Neural crest cell (in vitro differentiated cells): Measurements from ENCODE around the gene DRC3. TPM values are rescaled to one million over a fixed set of nuclear protein-coding genes. Genes with fewer than 3 reads are reported as not detected.

Experiments
- DNase-seq: peaks from one replicate; pipeline ENCODE4 v3.0.0; 2021; ENCODE audit warnings: low read depth, mixed read lengths, low spot score
- H3K27ac Mint-ChIP-seq: one replicate; pipeline ENCODE4 v1.8.0; 2021; ENCODE audit warnings: mild to moderate bottlenecking, mixed read lengths; ENCODE audit not compliant: unreplicated experiment
- H3K27me3 Mint-ChIP-seq: 2 replicates; pipeline ENCODE4 v1.8.0; 2021; ENCODE audit warnings: low read depth, mild to moderate bottlenecking, mixed read lengths
- H3K36me3 Mint-ChIP-seq: 2 replicates; pipeline ENCODE4 v1.8.0; 2021; ENCODE audit warnings: low read depth, mild to moderate bottlenecking, mixed read lengths
- H3K4me1 Mint-ChIP-seq: 2 replicates; pipeline ENCODE4 v1.8.0; 2021; ENCODE audit warnings: mixed read lengths
- H3K4me3 Mint-ChIP-seq: one replicate; pipeline ENCODE4 v1.8.0; 2021; ENCODE audit warnings: mild to moderate bottlenecking, mixed read lengths
- H3K9me3 Mint-ChIP-seq: 2 replicates; pipeline ENCODE4 v1.8.0; 2021; ENCODE audit warnings: mixed read lengths
- total RNA-seq: library from RNA; stranded (reverse); gene quantifications from 2 replicates; pipeline ENCODE4 v1.2.1, GENCODE V29; 2021
- TF ChIP-seq, protein P1 (sequence below): fragments of 200-600 bp; sonication (generic); conservative IDR thresholded peaks from 2 replicates; pipeline ENCODE4 v1.5.0; 2021; ENCODE audit warnings: antibody characterized with exemption, mild to moderate bottlenecking

Gene DRC3
- total RNA-seq, 1 donor from 2014 or later, result 0.61 TPM

DNA sequence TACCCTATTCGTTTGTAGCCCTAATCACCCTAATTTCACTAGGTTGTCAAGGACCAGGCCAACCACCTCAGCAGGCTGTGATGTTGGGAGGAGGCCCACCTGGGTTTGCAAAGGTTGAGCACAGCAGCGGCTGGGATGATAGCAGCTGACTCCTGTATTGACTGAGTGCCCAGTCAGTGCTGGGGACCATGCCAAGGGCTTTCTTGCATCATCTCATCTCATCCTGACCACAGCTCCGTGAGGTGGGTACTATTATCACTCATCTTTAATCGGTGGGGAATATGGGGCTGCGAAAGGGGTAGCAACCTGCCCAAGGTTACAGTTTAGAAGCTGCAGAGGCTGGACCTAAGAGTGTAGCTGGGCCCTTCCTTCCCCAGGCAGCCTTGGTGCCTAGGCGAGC, 54.6 kb downstream of the DRC3 start:
- peaks cover 16% of the 10 kb centered on the region for H3K4me1 Mint-ChIP-seq
- no peak for DNase-seq

DNA sequence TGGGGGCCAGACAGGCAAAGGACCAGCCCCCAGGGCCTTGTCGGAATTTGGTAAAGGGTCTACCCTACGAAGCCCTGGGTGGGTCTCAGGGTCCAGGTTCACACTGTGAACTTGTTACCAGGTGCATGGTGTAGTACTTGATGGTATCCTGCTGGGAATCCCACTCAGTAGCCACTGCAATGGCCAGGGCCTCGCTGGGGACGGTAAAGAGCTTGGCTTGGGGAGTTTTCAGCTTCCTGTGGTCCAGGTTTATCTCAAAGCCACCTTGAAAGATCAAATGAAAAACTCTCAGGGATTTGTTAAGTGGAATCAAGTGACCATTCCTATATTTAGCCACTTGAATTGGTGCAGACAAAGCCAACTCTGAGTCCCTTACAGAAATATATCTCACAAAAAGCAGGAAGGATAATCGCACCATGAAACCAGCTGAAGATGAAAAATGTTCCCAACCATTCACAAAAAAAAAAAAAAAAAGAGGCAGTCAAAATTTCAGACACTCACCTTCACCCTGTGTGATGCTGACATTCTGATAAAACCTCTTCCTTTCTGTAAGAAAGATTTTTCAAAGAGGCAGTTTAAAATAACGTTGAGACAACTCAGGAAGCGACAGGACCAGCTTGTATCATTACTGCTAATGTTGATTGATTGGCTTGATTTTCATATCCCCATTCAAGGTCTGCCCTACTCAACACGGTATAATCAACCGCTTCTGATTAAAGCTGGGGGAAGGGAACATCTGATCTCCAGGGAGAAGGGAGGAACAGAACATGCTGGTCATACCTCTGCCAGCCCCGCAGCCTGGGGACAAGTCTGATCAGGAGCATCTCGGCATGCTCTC, 55.7 kb downstream of the DRC3 start:
- peaks cover 17% of the 10 kb centered on the region for H3K4me1 Mint-ChIP-seq
- TF ChIP-seq, protein P1, sequence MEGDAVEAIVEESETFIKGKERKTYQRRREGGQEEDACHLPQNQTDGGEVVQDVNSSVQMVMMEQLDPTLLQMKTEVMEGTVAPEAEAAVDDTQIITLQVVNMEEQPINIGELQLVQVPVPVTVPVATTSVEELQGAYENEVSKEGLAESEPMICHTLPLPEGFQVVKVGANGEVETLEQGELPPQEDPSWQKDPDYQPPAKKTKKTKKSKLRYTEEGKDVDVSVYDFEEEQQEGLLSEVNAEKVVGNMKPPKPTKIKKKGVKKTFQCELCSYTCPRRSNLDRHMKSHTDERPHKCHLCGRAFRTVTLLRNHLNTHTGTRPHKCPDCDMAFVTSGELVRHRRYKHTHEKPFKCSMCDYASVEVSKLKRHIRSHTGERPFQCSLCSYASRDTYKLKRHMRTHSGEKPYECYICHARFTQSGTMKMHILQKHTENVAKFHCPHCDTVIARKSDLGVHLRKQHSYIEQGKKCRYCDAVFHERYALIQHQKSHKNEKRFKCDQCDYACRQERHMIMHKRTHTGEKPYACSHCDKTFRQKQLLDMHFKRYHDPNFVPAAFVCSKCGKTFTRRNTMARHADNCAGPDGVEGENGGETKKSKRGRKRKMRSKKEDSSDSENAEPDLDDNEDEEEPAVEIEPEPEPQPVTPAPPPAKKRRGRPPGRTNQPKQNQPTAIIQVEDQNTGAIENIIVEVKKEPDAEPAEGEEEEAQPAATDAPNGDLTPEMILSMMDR, result no peak
- no peaks in the 10 kb centered on the region for H3K36me3 Mint-ChIP-seq

More for the DNA sequence above, 54.6 kb downstream of the DRC3 start:
- TF ChIP-seq, protein P1, result no peak
- H3K27me3 Mint-ChIP-seq, result no peaks in the 10 kb centered on the region
- no peaks in the 10 kb centered on the region for H3K36me3 Mint-ChIP-seq
- H3K9me3 Mint-ChIP-seq, result no peaks in the 10 kb centered on the region
- H3K4me3 Mint-ChIP-seq, result no peak overlapping the region
- H3K27ac Mint-ChIP-seq, result no peak overlapping the region

DNA sequence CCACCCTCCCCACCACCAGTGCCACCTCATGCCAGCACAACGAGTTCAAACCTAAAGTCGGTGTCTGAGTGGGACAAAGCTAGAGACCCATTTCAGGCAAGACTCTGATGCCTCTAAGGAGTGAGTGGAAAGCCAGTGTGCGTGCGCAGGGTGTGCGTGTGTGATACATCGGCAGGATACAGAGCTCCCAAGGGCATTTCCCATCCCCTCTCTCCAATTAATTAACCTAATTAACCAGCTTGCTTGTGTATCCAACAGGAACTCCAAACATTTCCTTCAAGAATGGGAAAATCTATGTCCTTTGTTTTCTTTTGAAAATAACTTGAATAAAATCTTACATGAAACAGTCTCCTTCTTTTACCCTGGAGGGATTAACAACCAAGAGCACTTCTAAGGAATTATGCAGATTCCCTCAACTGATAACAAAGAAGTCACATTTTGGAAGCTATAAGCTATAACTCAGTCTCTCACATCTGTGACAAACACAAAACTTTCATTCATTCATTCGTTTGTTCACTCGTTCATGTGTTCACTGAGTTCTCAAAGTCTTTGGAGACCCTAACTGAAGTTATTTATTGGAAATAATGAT, 56.4 kb downstream of the DRC3 start:
- no peak for DNase-seq
- no peak overlapping the region for H3K27ac Mint-ChIP-seq
- no peaks in the 10 kb centered on the region for H3K27me3 Mint-ChIP-seq
- no peaks in the 10 kb centered on the region for H3K36me3 Mint-ChIP-seq
- no peak overlapping the region for H3K4me3 Mint-ChIP-seq
- no peaks in the 10 kb centered on the region for H3K9me3 Mint-ChIP-seq
- H3K4me1 Mint-ChIP-seq, result peaks cover 21% of the 10 kb centered on the region
- TF ChIP-seq, protein P1, result no peak

More for the DNA sequence above, 55.7 kb downstream of the DRC3 start:
- no peaks in the 10 kb centered on the region for H3K27me3 Mint-ChIP-seq
- H3K9me3 Mint-ChIP-seq, result no peaks in the 10 kb centered on the region
- H3K27ac Mint-ChIP-seq, result no peak overlapping the region
- DNase-seq, result no peak
- no peak overlapping the region for H3K4me3 Mint-ChIP-seq

DNA sequence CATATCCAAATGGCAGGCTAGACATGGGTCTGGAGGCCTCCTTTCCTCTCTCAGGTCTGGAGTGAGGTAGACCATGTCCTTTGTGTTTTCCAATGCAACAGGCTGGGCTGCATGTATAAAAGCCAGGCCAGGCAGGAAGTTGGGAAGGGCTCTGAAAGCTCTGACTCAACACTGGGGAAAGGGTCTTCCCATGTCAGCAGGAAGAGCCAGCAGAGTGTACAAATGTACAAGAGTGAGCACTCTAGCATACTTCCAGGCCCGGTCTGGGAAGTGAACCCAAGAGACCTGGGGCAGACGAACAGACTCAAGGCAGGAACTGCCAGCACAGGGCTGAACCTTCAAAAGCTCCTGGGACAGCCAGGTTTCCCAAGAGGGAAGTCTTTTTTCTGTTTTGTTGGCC, 59.3 kb downstream of the DRC3 start:
- DNase-seq, result no peak
- Mint-ChIP-seq H3K4me1 (peaks cover 13% of the 10 kb centered on the region), H3K27ac (peak overlapping the region; percentile 12), H3K4me3 (no peak overlapping the region), H3K36me3 (no peaks in the 10 kb centered on the region), H3K9me3 (no peaks in the 10 kb centered on the region), H3K27me3 (no peaks in the 10 kb centered on the region)
- TF ChIP-seq, protein P1, result no peak

DNA sequence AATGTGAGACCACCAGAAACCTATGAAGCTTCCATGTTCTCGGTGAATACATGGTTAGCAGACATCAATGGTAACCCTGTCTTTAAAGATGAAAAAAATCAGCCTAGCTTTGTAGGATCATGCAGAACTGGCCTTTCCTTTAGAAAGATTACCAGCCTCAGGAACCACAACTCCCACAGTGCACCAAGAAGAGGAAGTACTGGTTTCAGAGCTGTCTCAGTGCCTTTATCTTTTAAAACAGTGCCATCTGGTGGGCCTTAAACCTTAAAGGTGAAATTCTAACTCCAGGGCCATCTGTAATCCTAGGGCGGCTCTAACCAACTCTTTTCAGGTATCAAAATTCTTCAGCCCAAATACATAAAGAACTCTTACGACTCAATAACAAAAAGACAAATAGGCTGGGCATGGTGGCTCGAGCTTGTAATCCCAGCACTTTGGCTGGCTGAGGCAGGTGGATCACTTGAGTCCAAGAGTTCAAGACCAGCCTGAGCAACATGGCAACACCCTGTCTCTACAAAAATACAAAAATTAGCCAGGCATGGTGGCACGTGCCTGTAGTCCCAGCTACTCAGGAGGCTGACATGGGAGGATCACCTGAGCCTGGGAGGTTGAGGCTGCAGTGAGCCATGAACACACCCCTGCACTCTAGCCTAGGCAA, 60.9 kb downstream of the DRC3 start:
- Mint-ChIP-seq H3K4me3 (peak overlapping the region; percentile 81), H3K9me3 (no peaks in the 10 kb centered on the region), H3K36me3 (no peaks in the 10 kb centered on the region), H3K4me1 (peaks cover 27% of the 10 kb centered on the region), H3K27me3 (no peaks in the 10 kb centered on the region), H3K27ac (peak overlapping the region; percentile 52)
- peak; percentile 25 for DNase-seq
- TF ChIP-seq, protein P1, result peak; percentile 80
